ENCODE results near the gene CTSL.
"Not testable (repeated sequence)": the region's sequence is repeated elsewhere in the genome, so short reads cannot be mapped to it uniquely, and the experiment has no call there.

CTSL gene

GRCh38 chr9:87718852-87719612, 6.9 kb upstream of the CTSL start:
- no peak for DNase-seq (ENCODE audit: low spot score)
- no peak for FAIRE-seq

GRCh38 chr9:87720173-87720572, 5.7 kb upstream of the CTSL start:
- FAIRE-seq (no peak), DNase-seq (ENCODE audit: low spot score) (no peak)

GRCh38 chr9:87722393-87723088, 3.4 kb upstream of the CTSL start:
- FAIRE-seq (no peak), DNase-seq (ENCODE audit: low spot score) (no peak)

GRCh38 chr9:87725356-87725899, 491 bp upstream of the CTSL start:
- no peak for DNase-seq (ENCODE audit: low spot score)
- no peak for FAIRE-seq

- no peak for DNase-seq (ENCODE audit: low spot score)
- no peak for FAIRE-seq
These were observed 3.3 kb downstream of the CTSL start for GRCh38 chr9:87729246-87729645.

- DNase-seq (ENCODE audit: low spot score) (no peak), FAIRE-seq (no peak)
These were observed 5.4 kb downstream of the CTSL start for GRCh38 chr9:87731321-87731720.

GRCh38 chr9:87732344-87732743, 6.4 kb downstream of the CTSL start:
- DNase-seq (ENCODE audit: low spot score): no peak
- FAIRE-seq: no peak

- no peak for FAIRE-seq
These were observed 6.8 kb downstream of the CTSL start for GRCh38 chr9:87732756-87733155.

GRCh38 chr9:87733273-87734052, 7.5 kb downstream of the CTSL start:
- FAIRE-seq (no peak), DNase-seq (ENCODE audit: low spot score) (no peak)

More at GRCh38 chr9:87732756-87733155, 6.8 kb downstream of the CTSL start:
- DNase-seq (ENCODE audit: low spot score): no peak

- no peak for FAIRE-seq
- DNase-seq (ENCODE audit: low spot score): no peak
These were observed 8.2 kb downstream of the CTSL start for GRCh38 chr9:87734106-87734505.

GRCh38 chr9:87739546-87739945, 13.6 kb downstream of the CTSL start:
- DNase-seq (ENCODE audit: low spot score): no peak
- no peak for FAIRE-seq

- no peak for FAIRE-seq
These were observed 14.3 kb downstream of the CTSL start for GRCh38 chr9:87740209-87740608.

GRCh38 chr9:87741326-87741725, 15.4 kb downstream of the CTSL start:
- no peak for FAIRE-seq

More at GRCh38 chr9:87740209-87740608, 14.3 kb downstream of the CTSL start:
- DNase-seq (ENCODE audit: low spot score): no peak

GRCh38 chr9:87741891-87742290, 16.0 kb downstream of the CTSL start:
- FAIRE-seq (no peak), DNase-seq (ENCODE audit: low spot score) (no peak)

More at GRCh38 chr9:87741326-87741725, 15.4 kb downstream of the CTSL start:
- no peak for DNase-seq (ENCODE audit: low spot score)

GRCh38 chr9:87742813-87743428, 17.0 kb downstream of the CTSL start:
- no peak for DNase-seq (ENCODE audit: low spot score)
- no peak for FAIRE-seq

- FAIRE-seq; DNase-seq (ENCODE audit: low spot score): not testable (repeated sequence)
These were observed 18.3 kb downstream of the CTSL start for GRCh38 chr9:87744247-87744646.

- DNase-seq (ENCODE audit: low spot score) (no peak), FAIRE-seq (no peak)
These were observed 20.3 kb downstream of the CTSL start for GRCh38 chr9:87746186-87746585.

GRCh38 chr9:87748881-87749280, 23.0 kb downstream of the CTSL start:
- FAIRE-seq: peak; percentile 62
- DNase-seq (ENCODE audit: low spot score): no peak

- no peak for DNase-seq (ENCODE audit: low spot score)
- FAIRE-seq: peak; percentile 63
These were observed 23.6 kb downstream of the CTSL start for GRCh38 chr9:87749335-87750035.

GRCh38 chr9:87750726-87751125, 24.8 kb downstream of the CTSL start:
- DNase-seq (ENCODE audit: low spot score) (no peak), FAIRE-seq (no peak)

- peak; percentile 24 for DNase-seq (ENCODE audit: low spot score)
- FAIRE-seq: peak; percentile 93
These were observed 25.5 kb downstream of the CTSL start for GRCh38 chr9:87751423-87751822.
